Endothelial cell of umbilical vein (primary cell): ENCODE data around the gene RPP40. TPM values are rescaled to one million over a fixed set of nuclear protein-coding genes. Genes with fewer than 3 reads are reported as not detected.

ENCODE experiments used
- BruUV-seq: library from RNA; stranded (reverse); fragments of 400-500 nt; replicated peaks from 2 replicates; lab custom pipeline; 2021; lab: Mats Ljungman, UMichigan
- CTCF ChIA-PET: fragments of 300-600, 350-600 bp; sonication (Branson Sonifier 250); formaldehyde crosslinking; loops from one replicate; lab custom pipeline; 2021; ENCODE audit warnings: antibody characterized with exemption, inconsistent platforms; lab: Charles Lee
- POLR2A ChIA-PET: fragments of 300-600, 350-600 bp; sonication (Branson Sonifier 250); formaldehyde crosslinking; loops from one replicate; lab custom pipeline; 2021; ENCODE audit warnings: antibody characterized with exemption, inconsistent platforms; lab: Charles Lee
- DNase-seq: peaks from one replicate; pipeline ENCODE4 v3.0.0-alpha.2; 2011; ENCODE audit warnings: low read depth, low spot score
- FAIRE-seq: peaks from 2 replicates; lab custom pipeline; 2011; peaks lifted over from hg19 to GRCh38; lab: Jason Lieb, UNC
- H2AFZ ChIP-seq: 2 replicates; pipeline ENCODE4 v1.6.0; 2012; ENCODE audit warnings: low read depth, low read length, control low read depth, inconsistent platforms
- H3K27ac ChIP-seq: 2 replicates; pipeline ENCODE4 v1.5.1; 2011; ENCODE audit warnings: low read depth, mild to moderate bottlenecking, control low read depth, low read length, moderate library complexity; ENCODE audit not compliant: insufficient read depth
- H3K27me3 ChIP-seq, 2 experiments: 2 replicates each; pipeline versions ENCODE4 v1.6.0 to v1.6.1; 2011; ENCODE audit warnings: low read length in 2 of 2, mixed read lengths in 1 of 2; ENCODE audit not compliant: control insufficient read depth in 2 of 2, insufficient read depth in 2 of 2
- H3K36me3 ChIP-seq, 2 experiments: 2 replicates in 1 of 2; 3 replicates in 1 of 2; pipeline ENCODE4 v1.5.1; 2011; ENCODE audit warnings: low read length in 2 of 2, mild to moderate bottlenecking in 1 of 2, moderate library complexity in 1 of 2; ENCODE audit not compliant: control insufficient read depth in 2 of 2, insufficient read depth in 2 of 2; ENCODE audit errors: extremely low read depth in 1 of 2
- H3K4me1 ChIP-seq: 3 replicates; pipeline ENCODE4 v1.5.1; 2011; ENCODE audit warnings: mild to moderate bottlenecking, low read length; ENCODE audit not compliant: control insufficient read depth, insufficient read depth; ENCODE audit errors: extremely low read depth
- H3K4me2 ChIP-seq: 2 replicates; pipeline ENCODE4 v1.6.1; 2011; ENCODE audit warnings: low read length, control low read depth, mixed read lengths; ENCODE audit not compliant: insufficient read depth
- H3K4me3 ChIP-seq, 3 experiments: fragments of 200-600 bp in 1 of 3; sonication (generic), shearing (Covaris generic) in 1 of 3; replicated peaks in 1 of 3; 2 replicates each; pipeline ENCODE4 v1.5.1; 2011 to 2016; ENCODE audit warnings: control low read depth in 3 of 3, low read length in 3 of 3, mild to moderate bottlenecking in 2 of 3, inconsistent platforms in 1 of 3, low read depth in 1 of 3, moderate library complexity in 1 of 3; ENCODE audit not compliant: insufficient read depth in 1 of 3
- H3K79me2 ChIP-seq: 2 replicates; pipeline ENCODE4 v1.6.0; 2012; ENCODE audit warnings: low read length, inconsistent platforms; ENCODE audit not compliant: control insufficient read depth, insufficient read depth
- H3K9ac ChIP-seq: replicated peaks from 2 replicates; pipeline ENCODE3; 2011; ENCODE audit warnings: low read length, control low read depth; ENCODE audit not compliant: insufficient read depth; ENCODE audit errors: extremely low read depth
- H3K9me1 ChIP-seq: replicated peaks from 3 replicates; pipeline ENCODE4 v1.6.0; 2011; ENCODE audit warnings: mild to moderate bottlenecking, low read length; ENCODE audit not compliant: control insufficient read depth, insufficient read depth; ENCODE audit errors: extremely low read depth
- H3K9me3 ChIP-seq: replicated peaks from 2 replicates; pipeline ENCODE4 v1.5.1; 2012; ENCODE audit warnings: low read length, inconsistent platforms; ENCODE audit not compliant: control insufficient read depth, insufficient read depth
- H4K20me1 ChIP-seq: replicated peaks from 2 replicates; pipeline ENCODE3; 2011; ENCODE audit warnings: mild to moderate bottlenecking, low read length; ENCODE audit not compliant: control insufficient read depth, insufficient read depth; ENCODE audit errors: extremely low read depth
- EZH2 ChIP-seq: IDR thresholded peaks from 2 replicates; pipeline ENCODE4 v1.6.1; 2012; ENCODE audit warnings: borderline replicate concordance, low read depth, mild to moderate bottlenecking, moderate library complexity, low read length, inconsistent platforms; ENCODE audit not compliant: severe bottlenecking
- FOS ChIP-seq: IDR thresholded peaks from 2 replicates; pipeline ENCODE4 v1.6.1; 2011; ENCODE audit warnings: mild to moderate bottlenecking, low read length, moderate library complexity, borderline replicate concordance; ENCODE audit not compliant: insufficient read depth
- GATA2 ChIP-seq: IDR thresholded peaks from 2 replicates; pipeline ENCODE4 v1.7.0; 2011; ENCODE audit warnings: low read depth, mild to moderate bottlenecking, moderate library complexity, mixed read lengths, low read length; ENCODE audit not compliant: insufficient read length, insufficient read depth
- JUN ChIP-seq: IDR thresholded peaks from 2 replicates; pipeline ENCODE4 v1.6.1; 2011; ENCODE audit warnings: borderline replicate concordance, low read depth; ENCODE audit not compliant: insufficient read length, insufficient read depth
- MYC ChIP-seq: IDR thresholded peaks from one replicate; pipeline ENCODE4 v1.6.1; 2011; ENCODE audit warnings: mild to moderate bottlenecking, low read depth, low read length
- POLR2A ChIP-seq: IDR thresholded peaks from 2 replicates; pipeline ENCODE4 v1.6.1; 2012; ENCODE audit warnings: low read depth, mild to moderate bottlenecking, control low read depth, low read length
- POLR2AphosphoS5 ChIP-seq: IDR thresholded peaks from 2 replicates; pipeline ENCODE4 v1.6.1; 2012; ENCODE audit warnings: low read depth, mild to moderate bottlenecking, control low read depth, low read length, moderate library complexity; ENCODE audit not compliant: insufficient read depth
- dilution Hi-C: fragments of 300-500 bp; cut with MboI; formaldehyde crosslinking; loops from one replicate; pipeline ENCODE4 v1.15.0; 2019; ENCODE audit warnings: low sequenced_read_pairs; ENCODE audit not compliant: extremely low pct_ligation_motif_present
- intact Hi-C: fragments of 100-400 bp; cut with micrococcal nuclease; formaldehyde crosslinking; loops from one replicate; pipeline ENCODE4 v1.10.0; 2022
- polyA plus RNA-seq, 4 experiments: library from polyadenylated mRNA; depleted of rRNA in 3 of 4; stranded (reverse) in 3 of 4; unstranded in 1 of 4; fragments of >200 nt; gene quantifications; 2 replicates each; pipeline versions ENCODE4 v1.2.1 to v1.2.3, GENCODE V29; 2011 to 2012; ENCODE audit warnings: missing spikeins in 1 of 4
- total RNA-seq: library from RNA; stranded (reverse); gene quantifications from 2 replicates; pipeline ENCODE4 v1.2.3, GENCODE V29; 2021
- TF ChIP-seq, protein P1 (sequence below): IDR thresholded peaks from 2 replicates; pipeline ENCODE4 v1.6.1; 2011; ENCODE audit not compliant: insufficient read depth, insufficient read length
- TF ChIP-seq, protein P2 (sequence below), 2 donors: IDR thresholded peaks; 1 replicate in 1 of 2; 2 replicates in 1 of 2; pipeline ENCODE4 v1.5.1; 2011; ENCODE audit warnings: low read length in 2 of 2, mild to moderate bottlenecking in 2 of 2, moderate library complexity in 2 of 2, control low read depth in 1 of 2, inconsistent platforms in 1 of 2, low read depth in 1 of 2; ENCODE audit not compliant: insufficient read depth in 1 of 2; ENCODE audit errors: extremely low read depth in 1 of 2

RPP40 gene
- total and polyA plus RNA-seq, 2 donors (not counting 3 experiments of a cell fraction or from before 2014, with no cell fraction given): 10.2 to 15.3 TPM

DNA sequence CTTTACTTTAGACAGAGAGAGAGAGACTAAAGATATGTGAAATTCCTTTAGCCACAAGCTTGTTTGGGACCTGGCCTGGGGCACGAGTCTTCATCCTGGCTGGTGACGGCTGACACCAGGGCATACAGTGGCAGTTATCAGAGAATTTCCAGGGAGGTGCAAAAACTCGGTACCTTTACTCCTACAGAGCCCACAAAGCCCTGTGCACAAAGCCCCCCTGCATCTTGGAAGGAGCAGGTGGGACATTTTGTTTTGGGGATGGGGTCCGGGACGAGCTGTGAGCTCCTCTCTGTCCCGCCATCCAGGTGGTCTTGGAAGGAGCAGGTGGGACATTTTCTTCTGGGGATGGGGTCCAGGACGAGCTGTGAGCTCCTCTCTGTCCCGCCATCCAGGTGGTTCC lies 28.9 kb downstream of the RPP40 start:
- no peaks in the 10 kb centered on the region for H3K9me3 ChIP-seq
- no peak overlapping the region for H3K27ac ChIP-seq
- no peaks in the 10 kb centered on the region for H3K4me1 ChIP-seq
- dilution Hi-C loops: no loop called here
- H3K36me3 ChIP-seq: no peaks in the 10 kb centered on the region
- POLR2A ChIA-PET: no interaction called here
- no peak for DNase-seq
- TF ChIP-seq JUN (no peak), EZH2 (no peak), MYC (no peak), POLR2AphosphoS5 (no peak), FOS (no peak), GATA2 (no peak), POLR2A (no peak)
- TF ChIP-seq, protein P1, sequence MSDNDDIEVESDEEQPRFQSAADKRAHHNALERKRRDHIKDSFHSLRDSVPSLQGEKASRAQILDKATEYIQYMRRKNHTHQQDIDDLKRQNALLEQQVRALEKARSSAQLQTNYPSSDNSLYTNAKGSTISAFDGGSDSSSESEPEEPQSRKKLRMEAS: no peak
- TF ChIP-seq, protein P2, sequence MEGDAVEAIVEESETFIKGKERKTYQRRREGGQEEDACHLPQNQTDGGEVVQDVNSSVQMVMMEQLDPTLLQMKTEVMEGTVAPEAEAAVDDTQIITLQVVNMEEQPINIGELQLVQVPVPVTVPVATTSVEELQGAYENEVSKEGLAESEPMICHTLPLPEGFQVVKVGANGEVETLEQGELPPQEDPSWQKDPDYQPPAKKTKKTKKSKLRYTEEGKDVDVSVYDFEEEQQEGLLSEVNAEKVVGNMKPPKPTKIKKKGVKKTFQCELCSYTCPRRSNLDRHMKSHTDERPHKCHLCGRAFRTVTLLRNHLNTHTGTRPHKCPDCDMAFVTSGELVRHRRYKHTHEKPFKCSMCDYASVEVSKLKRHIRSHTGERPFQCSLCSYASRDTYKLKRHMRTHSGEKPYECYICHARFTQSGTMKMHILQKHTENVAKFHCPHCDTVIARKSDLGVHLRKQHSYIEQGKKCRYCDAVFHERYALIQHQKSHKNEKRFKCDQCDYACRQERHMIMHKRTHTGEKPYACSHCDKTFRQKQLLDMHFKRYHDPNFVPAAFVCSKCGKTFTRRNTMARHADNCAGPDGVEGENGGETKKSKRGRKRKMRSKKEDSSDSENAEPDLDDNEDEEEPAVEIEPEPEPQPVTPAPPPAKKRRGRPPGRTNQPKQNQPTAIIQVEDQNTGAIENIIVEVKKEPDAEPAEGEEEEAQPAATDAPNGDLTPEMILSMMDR (IDR thresholded peaks at IDR 0.05; ENCODE audit: extremely low read depth in 1 of 2, insufficient read depth in 1 of 2, low read depth in 1 of 2, low read length in 2 of 2): no peak
- H3K9ac ChIP-seq: no peak overlapping the region
- H3K4me2 ChIP-seq: no peak overlapping the region
- peaks cover 8 to 12% of the 10 kb centered on the region in 2 experiments for H3K27me3 ChIP-seq
- CTCF ChIA-PET: no interaction called here
- no TSS peak for BruUV-seq
- no peak overlapping the region for H3K4me3 ChIP-seq
- H4K20me1 ChIP-seq: no peaks in the 10 kb centered on the region
- no peaks in the 10 kb centered on the region for H3K79me2 ChIP-seq
- no peak overlapping the region for H2AFZ ChIP-seq
- no peaks in the 10 kb centered on the region for H3K9me1 ChIP-seq
- FAIRE-seq: no peak
- intact Hi-C loops: no loop called here
